GM18909 (cell line): ENCODE results near the gene PWWP2A.
"Not testable (repeated sequence)": the region's sequence is repeated elsewhere in the genome, so short reads cannot be mapped to it uniquely, and the experiment has no call there.

Experiments
- ATAC-seq: cut with Tn5 transposase; IDR thresholded peaks from one replicate; pipeline ENCODE4 v1.9.1; 2021; ENCODE audit warnings: mild to moderate bottlenecking; ENCODE audit not compliant: unreplicated experiment, poor library complexity

Gene PWWP2A

GRCh38 chr5:160119142-160119904 lies at the start of gene PWWP2A:
Gene PWWP2A, minus strand, starts transcription at chr5:160119450. Its CDS starts 62 bp downstream, at chr5:160119388.
- peak; percentile 91 for ATAC-seq

GRCh38 chr5:160167624-160168165 lies 48.4 kb upstream of the PWWP2A start:
- ATAC-seq: no peak

GRCh38 chr5:160166973-160167623 lies 47.8 kb upstream of the PWWP2A start:
- no peak for ATAC-seq

GRCh38 chr5:160166069-160166972 lies 47.1 kb upstream of the PWWP2A start:
- no peak for ATAC-seq

- no peak for ATAC-seq
Observed at GRCh38 chr5:160165137-160166068, 46.2 kb upstream of the PWWP2A start.

GRCh38 chr5:160162910-160163309 lies 43.7 kb upstream of the PWWP2A start:
- no peak for ATAC-seq

GRCh38 chr5:160161626-160162025 lies 42.4 kb upstream of the PWWP2A start:
- ATAC-seq: no peak

GRCh38 chr5:160160875-160161274 lies 41.6 kb upstream of the PWWP2A start:
- ATAC-seq: not testable (repeated sequence)

GRCh38 chr5:160159991-160160792 lies 40.9 kb upstream of the PWWP2A start:
- ATAC-seq: no peak

- no peak for ATAC-seq
Observed at GRCh38 chr5:160158087-160158486, 38.8 kb upstream of the PWWP2A start.

GRCh38 chr5:160155017-160155750 lies 35.9 kb upstream of the PWWP2A start:
- ATAC-seq: no peak

GRCh38 chr5:160152901-160153300 lies 33.7 kb upstream of the PWWP2A start:
- ATAC-seq: no peak

GRCh38 chr5:160152287-160152686 lies 33.0 kb upstream of the PWWP2A start:
- ATAC-seq: no peak

GRCh38 chr5:160151017-160151416 lies 31.8 kb upstream of the PWWP2A start:
- no peak for ATAC-seq

- ATAC-seq: no peak
Observed at GRCh38 chr5:160150381-160150780, 31.1 kb upstream of the PWWP2A start.

GRCh38 chr5:160144436-160144835 lies 25.2 kb upstream of the PWWP2A start:
- ATAC-seq: not testable (repeated sequence)

GRCh38 chr5:160134332-160134731 lies 15.1 kb upstream of the PWWP2A start:
- no peak for ATAC-seq

- no peak for ATAC-seq
Observed at GRCh38 chr5:160133918-160134304, 14.7 kb upstream of the PWWP2A start.
